ENCODE results near the gene EBLN1. TPM values are rescaled to one million over a fixed set of nuclear protein-coding genes. Genes with fewer than 3 reads are reported as not detected.

Gene EBLN1
- total RNA-seq, 1 donor from 2014 or later: not detected

GRCh38 chr10:22243321-22243720, 25.5 kb upstream of the EBLN1 start:
- no peak overlapping the region for H3K4me3 Mint-ChIP-seq
- peaks cover 4% of the 10 kb centered on the region for H3K9me3 Mint-ChIP-seq
- TF ChIP-seq, protein P1, sequence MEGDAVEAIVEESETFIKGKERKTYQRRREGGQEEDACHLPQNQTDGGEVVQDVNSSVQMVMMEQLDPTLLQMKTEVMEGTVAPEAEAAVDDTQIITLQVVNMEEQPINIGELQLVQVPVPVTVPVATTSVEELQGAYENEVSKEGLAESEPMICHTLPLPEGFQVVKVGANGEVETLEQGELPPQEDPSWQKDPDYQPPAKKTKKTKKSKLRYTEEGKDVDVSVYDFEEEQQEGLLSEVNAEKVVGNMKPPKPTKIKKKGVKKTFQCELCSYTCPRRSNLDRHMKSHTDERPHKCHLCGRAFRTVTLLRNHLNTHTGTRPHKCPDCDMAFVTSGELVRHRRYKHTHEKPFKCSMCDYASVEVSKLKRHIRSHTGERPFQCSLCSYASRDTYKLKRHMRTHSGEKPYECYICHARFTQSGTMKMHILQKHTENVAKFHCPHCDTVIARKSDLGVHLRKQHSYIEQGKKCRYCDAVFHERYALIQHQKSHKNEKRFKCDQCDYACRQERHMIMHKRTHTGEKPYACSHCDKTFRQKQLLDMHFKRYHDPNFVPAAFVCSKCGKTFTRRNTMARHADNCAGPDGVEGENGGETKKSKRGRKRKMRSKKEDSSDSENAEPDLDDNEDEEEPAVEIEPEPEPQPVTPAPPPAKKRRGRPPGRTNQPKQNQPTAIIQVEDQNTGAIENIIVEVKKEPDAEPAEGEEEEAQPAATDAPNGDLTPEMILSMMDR (IDR thresholded peaks at IDR 0.05; ENCODE audit: unreplicated experiment): no peak
- DNase-seq (ENCODE audit: low spot score in 2 of 2, unreplicated experiment in 2 of 2): no peak
- no peaks in the 10 kb centered on the region for H3K27me3 Mint-ChIP-seq (ENCODE audit: low read depth)
- no peaks in the 10 kb centered on the region for H3K36me3 Mint-ChIP-seq
- no peak overlapping the region for H3K27ac Mint-ChIP-seq
- H3K4me1 Mint-ChIP-seq: peaks cover 7% of the 10 kb centered on the region

DNA sequence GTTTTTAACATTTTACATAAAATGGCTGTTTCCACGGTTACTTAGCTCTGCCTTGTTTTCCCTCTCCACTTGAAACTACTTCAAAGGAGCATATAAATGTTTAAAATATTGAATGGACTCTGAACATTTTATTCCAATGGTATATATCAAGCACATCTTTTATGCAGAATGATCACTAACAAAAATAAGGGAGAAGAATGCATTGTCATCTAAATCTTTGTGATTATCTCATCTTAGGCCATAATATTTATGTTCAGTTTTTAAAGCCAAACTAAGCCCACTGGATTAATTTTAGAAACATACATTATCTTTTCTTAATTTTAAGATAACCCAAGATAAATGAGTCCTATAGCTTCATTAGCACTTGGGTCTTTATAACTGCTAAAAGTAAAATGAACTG, 13.4 kb upstream of the EBLN1 start:
- TF ChIP-seq, protein P1 (IDR thresholded peaks at IDR 0.05; ENCODE audit: unreplicated experiment): no peak
- peaks cover 13% of the 10 kb centered on the region for H3K27me3 Mint-ChIP-seq (ENCODE audit: low read depth)
- H3K4me1 Mint-ChIP-seq: peaks cover 4% of the 10 kb centered on the region
- no peak for DNase-seq (ENCODE audit: low spot score in 2 of 2, unreplicated experiment in 2 of 2)
- no peak overlapping the region for H3K27ac Mint-ChIP-seq
- H3K9me3 Mint-ChIP-seq: no peaks in the 10 kb centered on the region
- peak overlapping the region; percentile 84 for H3K4me3 Mint-ChIP-seq
- H3K36me3 Mint-ChIP-seq: no peaks in the 10 kb centered on the region

- Mint-ChIP-seq H3K36me3 (no peaks in the 10 kb centered on the region), H3K27ac (peak overlapping the region; percentile 95), H3K27me3 (ENCODE audit: low read depth) (peaks cover 10% of the 10 kb centered on the region), H3K4me1 (peaks cover 4% of the 10 kb centered on the region), H3K9me3 (no peaks in the 10 kb centered on the region), H3K4me3 (peak overlapping the region; percentile 84)
- no peak for DNase-seq (ENCODE audit: low spot score in 2 of 2, unreplicated experiment in 2 of 2)
- TF ChIP-seq, protein P1 (IDR thresholded peaks at IDR 0.05; ENCODE audit: unreplicated experiment): no peak
These were observed 12.5 kb upstream of the EBLN1 start for GRCh38 chr10:22230158-22230833.

- peak overlapping the region; percentile 95 for H3K27ac Mint-ChIP-seq
- no peaks in the 10 kb centered on the region for H3K9me3 Mint-ChIP-seq
- DNase-seq (ENCODE audit: low spot score in 2 of 2, unreplicated experiment in 2 of 2): no peak
- H3K36me3 Mint-ChIP-seq: no peaks in the 10 kb centered on the region
- TF ChIP-seq, protein P1 (IDR thresholded peaks at IDR 0.05; ENCODE audit: unreplicated experiment): no peak
- peaks cover 7% of the 10 kb centered on the region for H3K27me3 Mint-ChIP-seq (ENCODE audit: low read depth)
- peak overlapping the region; percentile 84 for H3K4me3 Mint-ChIP-seq
- H3K4me1 Mint-ChIP-seq: peaks cover 4% of the 10 kb centered on the region
These were observed 12.0 kb upstream of the EBLN1 start for GRCh38 chr10:22229802-22230157.

- Mint-ChIP-seq H3K9me3 (no peaks in the 10 kb centered on the region), H3K4me1 (peaks cover 4% of the 10 kb centered on the region), H3K4me3 (peak overlapping the region; percentile 84), H3K27ac (peak overlapping the region; percentile 95), H3K27me3 (ENCODE audit: low read depth) (peaks cover 6% of the 10 kb centered on the region), H3K36me3 (no peaks in the 10 kb centered on the region)
- TF ChIP-seq, protein P1 (IDR thresholded peaks at IDR 0.05; ENCODE audit: unreplicated experiment): no peak
- DNase-seq (ENCODE audit: low spot score in 2 of 2, unreplicated experiment in 2 of 2): peak; percentile 81 to 89
These were observed 11.4 kb upstream of the EBLN1 start for GRCh38 chr10:22228943-22229801.
